GM19035 (cell line): ENCODE data around the gene ZDHHC19.
"Not testable (repeated sequence)": the region's sequence is repeated elsewhere in the genome, so short reads cannot be mapped to it uniquely, and the experiment has no call there.

ENCODE experiments used
- ATAC-seq: cut with Tn5 transposase; IDR thresholded peaks from one replicate; pipeline ENCODE4 v1.9.1; 2021; ENCODE audit not compliant: unreplicated experiment

The ZDHHC19 gene

GRCh38 chr3:196179380-196180308 is 31.6 kb downstream of the ZDHHC19 start:
- peak; percentile 63 for ATAC-seq

- no peak for ATAC-seq
Measured at GRCh38 chr3:196178993-196179379, 32.2 kb downstream of the ZDHHC19 start.

GRCh38 chr3:196177967-196178366 is 33.2 kb downstream of the ZDHHC19 start:
- no peak for ATAC-seq

GRCh38 chr3:196177567-196177966 is 33.6 kb downstream of the ZDHHC19 start:
- ATAC-seq: no peak

GRCh38 chr3:196175722-196176121 is 35.5 kb downstream of the ZDHHC19 start:
- ATAC-seq: no peak

GRCh38 chr3:196175116-196175625 is 36.0 kb downstream of the ZDHHC19 start:
- no peak for ATAC-seq

- no peak for ATAC-seq
Measured at GRCh38 chr3:196174652-196175051, 36.5 kb downstream of the ZDHHC19 start.

GRCh38 chr3:196170296-196170695 is 40.9 kb downstream of the ZDHHC19 start:
- ATAC-seq: not testable (repeated sequence)

- no peak for ATAC-seq
Measured at GRCh38 chr3:196169836-196170240, 41.4 kb downstream of the ZDHHC19 start.

- ATAC-seq: no peak
Measured at GRCh38 chr3:196168808-196169391, 42.3 kb downstream of the ZDHHC19 start.

GRCh38 chr3:196166741-196167140 is 44.5 kb downstream of the ZDHHC19 start:
- ATAC-seq: no peak

- ATAC-seq: no peak
Measured at GRCh38 chr3:196165850-196166249, 45.4 kb downstream of the ZDHHC19 start.

- not testable (repeated sequence) for ATAC-seq
Measured at GRCh38 chr3:196165006-196165575, 46.1 kb downstream of the ZDHHC19 start.

GRCh38 chr3:196164576-196164975 is 46.6 kb downstream of the ZDHHC19 start:
- ATAC-seq: no peak

GRCh38 chr3:196163666-196164493 is 47.3 kb downstream of the ZDHHC19 start:
- no peak for ATAC-seq

GRCh38 chr3:196163212-196163611 is 48.0 kb downstream of the ZDHHC19 start:
- no peak for ATAC-seq

- no peak for ATAC-seq
Measured at GRCh38 chr3:196162679-196163078, 48.5 kb downstream of the ZDHHC19 start.

GRCh38 chr3:196159952-196160804 is 51.0 kb downstream of the ZDHHC19 start:
- peak; percentile 92 for ATAC-seq

GRCh38 chr3:196159526-196159925 is 51.7 kb downstream of the ZDHHC19 start:
- no peak for ATAC-seq

- no peak for ATAC-seq
Measured at GRCh38 chr3:196156160-196156559, 55.0 kb downstream of the ZDHHC19 start.
